CD4-positive, alpha-beta T cell treated with Interleukin-21 for 1 hour (primary cell): ENCODE measurements around the gene ABHD8.
"Not testable (repeated sequence)": the region's sequence is repeated elsewhere in the genome, so short reads cannot be mapped to it uniquely, and the experiment has no call there.

Experiments used
- DNase-seq: peaks from one replicate; pipeline ENCODE4 v3.0.0-alpha.2; 2020

Gene ABHD8

DNA sequence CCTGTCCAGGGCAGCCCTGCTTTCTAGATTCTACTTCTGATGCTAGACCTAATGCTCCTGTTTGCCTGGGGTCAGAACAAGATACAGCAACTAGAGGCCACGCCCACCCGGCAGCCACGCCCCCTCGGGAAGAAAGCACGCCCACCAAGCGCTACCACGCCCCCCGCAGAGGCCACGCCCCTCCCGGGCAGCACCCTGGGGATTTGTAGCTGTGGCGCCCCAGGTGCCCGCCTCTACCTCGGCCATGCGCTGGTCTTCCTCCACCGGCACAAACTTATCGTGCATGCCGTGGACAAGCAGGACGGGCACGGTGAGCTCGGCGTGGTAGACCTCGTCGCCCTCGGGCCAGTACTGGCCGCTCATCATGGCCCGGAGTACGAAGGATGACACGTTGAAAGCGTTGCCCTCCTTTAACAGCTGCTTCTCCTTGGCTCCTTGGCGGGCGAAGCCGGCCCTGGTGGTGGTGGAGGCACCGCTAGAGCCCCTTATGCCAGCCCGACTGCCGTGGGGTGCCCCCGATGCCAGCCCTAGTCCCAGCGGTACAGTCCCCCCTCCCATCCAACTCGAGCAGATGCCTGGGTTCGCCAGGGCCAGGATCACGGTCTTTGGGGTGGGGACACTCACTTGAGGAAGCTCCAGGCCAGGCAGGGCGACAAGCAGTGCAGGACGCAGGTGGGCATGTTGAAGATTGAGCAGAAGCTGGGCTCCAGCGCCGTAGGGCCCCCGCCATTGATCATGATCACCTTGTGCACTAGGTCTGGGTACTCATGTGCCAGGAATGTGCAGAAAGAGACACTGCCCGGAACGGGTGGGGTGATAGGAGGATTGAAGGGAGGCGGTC is 9.0 kb downstream of the ABHD8 start:
- peak; percentile 58 for DNase-seq

DNA sequence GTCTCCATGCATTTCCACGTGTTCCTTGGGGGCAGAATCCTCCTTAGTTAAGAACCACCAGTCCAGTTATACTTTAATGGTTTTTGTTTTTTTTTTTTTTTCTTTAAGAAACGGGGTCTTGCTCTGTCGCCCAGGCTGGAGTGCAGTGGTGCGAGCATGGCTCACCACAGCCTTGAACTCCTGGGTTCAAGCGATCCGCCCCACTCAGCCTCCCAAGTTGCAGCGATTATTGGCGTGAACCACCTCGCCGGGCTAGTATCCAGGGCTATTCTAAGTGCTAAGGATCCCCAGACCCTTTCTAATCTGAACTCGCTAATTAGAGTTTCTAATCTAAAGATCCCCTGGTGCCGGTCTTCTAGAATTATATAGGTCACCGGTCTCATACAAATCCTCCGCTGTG is 9.6 kb downstream of the ABHD8 start:
- no peak for DNase-seq

DNA sequence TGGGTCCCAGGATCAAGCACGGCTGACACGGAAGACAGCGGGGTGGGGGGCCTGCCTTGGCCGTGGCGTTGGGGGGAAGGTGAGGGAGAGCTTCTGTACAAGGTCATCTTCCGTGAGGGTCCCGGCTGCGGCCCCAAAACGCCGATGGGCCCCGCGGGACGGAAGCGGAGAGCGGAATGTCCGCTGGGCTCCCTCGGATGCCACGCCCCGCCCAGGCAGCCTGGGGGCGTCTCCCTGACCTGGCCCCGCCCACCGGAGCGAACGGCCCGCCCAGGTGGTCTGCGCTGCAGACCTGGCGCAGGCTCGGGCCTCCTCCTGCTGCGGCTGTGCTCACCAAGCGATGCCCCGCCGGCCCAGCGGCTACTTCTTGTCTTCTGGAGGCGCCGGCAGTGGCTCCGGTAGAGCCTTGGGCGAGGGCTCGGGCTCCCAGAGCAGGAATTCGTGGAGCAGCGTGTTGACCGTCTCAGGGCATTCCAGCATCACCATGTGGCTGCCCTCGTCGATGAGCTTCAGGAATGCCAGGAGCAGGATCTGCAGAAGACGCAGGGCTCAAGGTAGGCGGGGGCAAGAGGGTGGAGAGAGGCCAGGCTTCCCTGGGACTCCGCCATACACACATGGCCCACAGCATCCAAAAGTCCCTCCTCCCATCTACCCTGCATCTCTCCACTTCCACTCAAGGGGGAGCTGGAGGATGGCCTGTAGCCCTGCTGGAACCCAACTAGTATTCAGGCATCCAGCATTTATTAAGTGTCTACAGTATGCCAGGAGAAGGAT is 10.7 kb downstream of the ABHD8 start:
- DNase-seq = peak; percentile 87

DNA sequence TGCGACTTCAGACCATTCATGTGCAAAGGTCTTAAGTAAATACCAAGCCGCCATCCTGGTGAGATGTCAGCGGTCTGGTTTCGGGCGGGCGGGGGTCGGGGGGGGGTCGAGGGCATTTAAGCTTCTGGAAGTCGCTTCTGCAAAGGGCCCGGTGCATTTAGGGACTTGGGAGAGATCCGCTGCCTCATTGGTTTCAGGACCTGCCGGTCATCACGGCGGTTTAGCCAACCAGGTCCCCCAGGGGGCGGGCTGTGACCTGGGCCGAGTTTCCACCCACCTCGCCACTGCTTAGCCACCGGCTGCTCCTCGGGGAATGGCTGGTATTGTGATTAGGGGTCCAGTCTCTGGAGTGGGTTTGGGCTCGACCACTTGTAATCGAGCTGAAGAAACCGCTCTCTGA is 13.7 kb downstream of the ABHD8 start:
- DNase-seq = peak; percentile 37

DNA sequence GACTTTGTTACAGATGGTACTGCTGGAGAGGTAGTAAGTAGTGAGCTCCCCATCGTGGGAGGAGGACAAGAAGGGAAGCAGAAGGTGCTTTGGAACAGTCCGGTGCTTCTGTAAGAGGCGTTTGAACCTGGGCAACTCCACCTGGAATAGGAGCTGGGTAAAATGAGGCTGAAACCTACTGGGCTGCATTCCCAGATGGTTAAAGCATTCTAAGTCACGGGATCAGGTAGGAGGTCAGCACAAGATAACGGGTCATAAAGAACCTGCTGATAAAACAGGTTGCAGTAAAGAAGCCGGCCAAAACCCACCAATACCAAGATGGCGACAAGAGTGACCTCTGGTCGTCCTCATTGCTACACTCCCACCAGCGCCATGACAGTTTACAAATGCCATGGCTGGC is 16.5 kb downstream of the ABHD8 start:
- DNase-seq = no peak

DNA sequence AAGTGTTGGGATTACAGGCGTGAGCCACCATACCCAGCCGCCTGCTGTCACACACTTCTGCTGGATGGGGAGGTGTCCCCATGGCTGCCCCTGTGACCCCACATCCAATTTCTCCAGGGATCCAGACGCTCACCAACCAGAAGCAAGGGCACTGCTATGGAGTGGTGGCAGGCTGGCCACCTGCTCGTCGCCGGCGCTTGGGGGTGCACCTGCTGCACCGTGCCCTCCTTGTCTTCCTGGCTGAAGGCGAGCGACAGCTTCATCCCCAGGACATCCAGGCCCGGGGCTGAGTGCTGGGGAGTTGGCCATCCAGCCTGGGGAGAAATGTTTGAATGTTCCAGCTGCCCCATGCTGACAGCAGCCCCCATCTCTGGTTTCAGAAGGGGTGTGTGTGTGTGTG is 17.0 kb downstream of the ABHD8 start:
- no peak for DNase-seq

DNA sequence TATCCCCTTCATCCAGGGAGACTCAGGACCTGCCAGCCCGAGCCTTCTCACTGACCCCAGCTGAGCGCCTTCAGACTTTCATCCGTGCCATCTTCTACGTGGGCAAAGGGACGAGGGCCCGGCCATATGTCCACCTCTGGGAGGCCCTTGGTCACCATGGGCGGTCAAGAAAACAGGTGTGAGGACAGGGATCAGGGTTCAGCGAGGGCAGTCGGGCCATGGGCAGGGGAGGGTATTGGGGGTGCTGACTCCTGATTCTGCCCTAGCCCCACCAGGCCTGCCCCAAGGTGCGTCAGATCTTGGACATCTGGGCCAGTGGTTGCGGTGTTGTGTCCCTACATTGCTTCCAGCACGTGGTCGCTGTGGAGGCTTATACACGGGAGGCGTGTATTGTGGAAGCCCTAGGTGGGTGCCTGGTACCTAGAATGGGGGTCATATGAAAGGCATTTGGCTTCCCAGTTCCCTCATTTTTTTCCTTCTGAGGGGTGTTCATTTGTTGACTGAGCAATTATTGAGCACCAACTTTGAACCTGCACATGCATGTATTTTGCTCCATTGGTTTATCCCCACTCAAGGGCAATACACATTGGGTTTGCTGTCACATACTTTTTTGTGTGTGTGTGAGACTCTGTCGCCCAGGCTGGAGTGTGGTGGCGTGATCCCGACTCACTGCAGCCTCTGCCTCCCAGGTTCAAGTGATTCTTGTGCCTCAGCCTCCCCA is 17.6 kb downstream of the ABHD8 start:
- no peak for DNase-seq

DNA sequence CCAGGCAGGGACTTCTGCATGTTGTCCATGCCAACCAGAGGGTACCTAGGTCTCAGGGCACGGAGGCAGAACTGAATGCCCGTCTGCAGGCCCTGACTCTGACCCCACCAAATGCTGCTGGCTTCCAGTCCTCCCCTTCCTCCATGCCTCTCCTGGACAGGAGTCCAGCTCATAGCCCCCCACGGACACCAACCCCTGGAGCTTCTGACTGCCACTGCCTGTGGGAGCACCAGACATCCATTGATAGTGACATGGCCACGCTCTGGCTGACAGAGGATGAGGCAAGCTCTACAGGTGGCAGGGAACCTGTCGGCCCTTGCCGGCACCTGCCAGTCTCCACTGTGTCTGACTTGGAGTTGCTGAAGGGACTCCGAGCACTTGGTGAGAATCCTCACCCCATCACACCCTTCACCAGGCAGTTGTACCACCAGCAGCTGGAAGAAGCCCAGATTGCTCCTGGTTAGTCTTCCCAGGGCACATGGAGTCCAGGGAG is 19.7 kb downstream of the ABHD8 start:
- DNase-seq = no peak

DNA sequence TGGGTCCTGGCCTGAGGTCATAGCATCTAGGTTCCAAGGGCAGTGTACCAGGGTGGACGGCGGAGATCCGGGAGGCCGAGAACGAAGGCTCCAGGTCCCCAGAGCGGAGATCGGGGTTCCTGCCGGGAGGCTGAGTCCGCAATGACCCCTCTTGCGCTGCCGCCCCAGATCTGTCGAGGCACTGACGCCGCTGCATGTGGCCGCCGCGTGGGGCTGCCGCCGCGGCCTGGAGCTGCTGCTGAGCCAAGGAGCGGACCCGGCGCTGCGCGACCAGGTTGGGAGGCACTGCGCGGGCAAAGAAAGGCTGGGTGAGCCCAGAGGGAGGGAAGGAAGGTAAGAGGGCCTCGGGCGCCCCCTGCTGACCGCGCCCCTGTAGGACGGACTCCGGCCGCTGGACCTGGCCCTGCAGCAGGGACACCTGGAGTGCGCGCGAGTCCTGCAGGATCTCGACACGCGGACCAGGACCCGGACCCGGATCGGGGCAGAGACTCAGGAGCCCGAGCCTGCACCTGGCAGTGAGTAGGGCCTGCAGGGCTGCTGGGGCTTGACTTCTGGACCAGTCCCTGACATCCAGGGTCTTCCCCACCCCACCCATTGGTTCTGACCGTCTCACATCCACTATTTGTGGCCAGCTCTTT is 20.6 kb downstream of the ABHD8 start:
- DNase-seq = peak; percentile 80

DNA sequence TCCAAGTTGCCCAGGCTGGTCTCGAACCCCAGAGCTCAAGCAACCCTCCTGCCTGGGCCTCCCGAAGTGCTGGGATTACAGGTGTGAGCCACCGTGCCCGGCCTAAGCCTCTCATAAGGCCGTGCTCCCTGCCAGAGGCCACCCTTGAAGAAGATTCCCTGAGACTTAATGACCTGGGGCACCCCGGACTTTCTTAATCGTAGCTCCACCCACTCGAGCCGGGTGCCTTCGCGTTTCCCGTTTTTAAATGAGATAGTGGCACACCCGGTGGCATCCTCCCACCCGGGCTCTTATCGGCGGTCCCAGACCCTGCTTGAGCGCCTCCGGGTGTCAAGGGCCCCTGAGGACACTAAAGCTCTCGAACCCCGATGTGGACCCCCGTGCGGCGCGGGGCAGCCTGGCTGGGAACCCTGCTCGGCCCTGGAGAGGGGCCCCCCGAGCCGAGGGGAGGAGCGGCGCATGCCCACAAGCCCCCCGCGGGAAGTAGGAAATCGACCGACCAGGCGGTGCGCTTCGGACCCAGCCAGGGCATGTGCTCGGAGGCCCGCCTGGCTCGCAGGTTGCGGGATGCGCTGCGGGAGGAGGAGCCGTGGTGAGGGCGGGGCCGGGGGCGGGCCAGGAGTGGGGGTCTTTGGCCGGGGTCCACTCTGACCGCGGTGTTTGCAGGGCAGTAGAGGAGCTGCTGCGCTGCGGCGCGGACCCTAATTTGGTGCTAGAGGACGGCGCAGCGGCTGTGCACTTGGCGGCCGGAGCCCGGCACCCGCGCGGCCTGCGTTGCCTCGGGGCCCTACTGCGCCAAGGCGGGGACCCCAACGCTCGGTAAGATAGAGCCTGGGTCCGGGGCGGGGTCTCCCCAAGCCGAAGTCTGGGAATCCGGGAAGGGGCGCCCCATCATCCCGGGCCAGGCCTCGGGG is 21.6 kb downstream of the ABHD8 start, which contains the start of gene ANKLE1:
Gene ANKLE1 (plus strand): TSS at position 511 of the 914 bp plus-strand sequence. CDS start 20 bp downstream, at position 531.
- peak; percentile 24 for DNase-seq

DNA sequence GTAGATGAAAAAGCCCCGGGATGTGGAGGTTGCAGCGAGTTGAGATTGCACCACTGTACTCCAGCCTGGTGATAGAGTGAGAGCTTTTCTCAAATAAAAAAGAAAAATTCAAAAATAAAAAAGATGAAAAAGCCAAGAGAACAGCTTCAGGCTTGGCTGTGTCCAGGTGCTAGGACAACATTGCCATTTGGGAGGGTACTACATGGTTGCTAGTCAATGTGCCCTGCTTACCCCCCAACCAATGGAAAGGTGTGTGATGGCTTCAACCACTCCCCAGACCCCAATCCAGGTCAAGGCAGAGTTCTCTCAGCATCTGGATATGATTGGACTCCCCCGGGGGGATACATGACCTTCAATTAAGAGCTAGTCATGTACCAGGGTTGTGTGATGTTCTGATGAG is 23.8 kb downstream of the ABHD8 start:
- DNase-seq = no peak

DNA sequence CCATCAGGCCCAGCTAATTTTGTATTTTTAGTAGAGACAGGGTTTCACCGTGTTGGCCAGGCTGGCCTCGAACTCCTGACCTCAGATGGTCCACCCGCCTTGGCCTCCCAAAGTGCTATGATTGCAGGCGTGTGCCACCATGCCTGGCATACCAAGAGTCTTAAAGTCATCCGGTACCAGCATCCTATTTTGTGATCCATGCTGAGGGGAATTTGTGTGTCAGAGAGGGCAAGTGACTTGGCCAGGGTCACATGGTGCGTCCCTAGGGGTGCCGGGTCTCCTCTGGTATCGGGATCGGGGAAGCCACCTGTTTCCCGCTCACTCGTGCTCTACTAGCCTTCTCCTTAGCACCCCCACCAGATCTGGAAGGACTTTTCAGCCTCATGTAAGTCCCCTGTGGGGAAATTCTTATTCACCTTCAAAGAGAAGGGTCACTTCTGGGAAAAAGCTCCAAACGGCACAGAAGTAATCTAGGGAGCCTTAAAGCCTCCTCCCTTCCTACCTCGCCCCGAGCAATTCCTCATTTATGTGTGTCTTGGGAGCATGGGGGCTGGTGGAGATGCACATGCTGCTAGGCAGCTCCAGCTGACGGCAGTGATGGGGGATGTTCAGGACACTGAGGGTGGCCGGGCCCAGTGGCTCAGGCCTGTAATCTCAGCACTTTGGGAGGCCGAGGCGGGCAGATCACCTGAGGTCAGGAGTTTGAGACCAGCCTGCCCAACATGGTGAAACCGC is 27.6 kb downstream of the ABHD8 start:
- no peak for DNase-seq

DNA sequence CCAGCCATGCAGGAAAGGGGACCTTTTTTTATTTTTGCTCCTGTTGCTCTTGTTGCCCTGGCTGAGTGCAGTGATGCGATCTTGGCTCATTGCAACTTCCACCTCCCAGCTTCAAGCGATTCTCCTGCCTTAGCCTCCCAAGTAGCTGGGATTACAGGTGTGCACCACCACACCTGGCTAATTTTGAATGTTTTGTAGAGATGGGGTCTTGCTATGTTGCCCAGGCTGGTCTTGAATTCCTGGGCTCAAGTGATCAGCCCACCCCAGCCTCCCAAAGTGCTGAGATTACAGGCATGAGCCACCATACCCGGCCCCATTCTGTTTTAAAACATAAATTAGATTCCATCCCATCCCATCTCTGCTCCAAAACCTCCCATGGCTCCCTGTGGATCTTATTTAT is 28.3 kb downstream of the ABHD8 start:
- not testable (repeated sequence) for DNase-seq

DNA sequence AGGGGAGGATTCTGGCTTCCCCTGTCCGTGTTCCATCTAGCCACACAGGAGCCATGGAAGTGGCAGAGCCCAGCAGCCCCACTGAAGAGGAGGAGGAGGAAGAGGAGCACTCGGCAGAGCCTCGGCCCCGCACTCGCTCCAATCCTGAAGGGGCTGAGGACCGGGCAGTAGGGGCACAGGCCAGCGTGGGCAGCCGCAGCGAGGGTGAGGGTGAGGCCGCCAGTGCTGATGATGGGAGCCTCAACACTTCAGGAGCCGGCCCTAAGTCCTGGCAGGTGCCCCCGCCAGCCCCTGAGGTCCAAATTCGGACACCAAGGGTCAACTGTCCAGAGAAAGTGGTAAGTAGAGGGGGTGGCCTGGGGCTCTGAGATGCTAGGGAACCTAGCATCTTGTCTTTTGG is 34.5 kb downstream of the ABHD8 start:
- DNase-seq = no peak

DNA sequence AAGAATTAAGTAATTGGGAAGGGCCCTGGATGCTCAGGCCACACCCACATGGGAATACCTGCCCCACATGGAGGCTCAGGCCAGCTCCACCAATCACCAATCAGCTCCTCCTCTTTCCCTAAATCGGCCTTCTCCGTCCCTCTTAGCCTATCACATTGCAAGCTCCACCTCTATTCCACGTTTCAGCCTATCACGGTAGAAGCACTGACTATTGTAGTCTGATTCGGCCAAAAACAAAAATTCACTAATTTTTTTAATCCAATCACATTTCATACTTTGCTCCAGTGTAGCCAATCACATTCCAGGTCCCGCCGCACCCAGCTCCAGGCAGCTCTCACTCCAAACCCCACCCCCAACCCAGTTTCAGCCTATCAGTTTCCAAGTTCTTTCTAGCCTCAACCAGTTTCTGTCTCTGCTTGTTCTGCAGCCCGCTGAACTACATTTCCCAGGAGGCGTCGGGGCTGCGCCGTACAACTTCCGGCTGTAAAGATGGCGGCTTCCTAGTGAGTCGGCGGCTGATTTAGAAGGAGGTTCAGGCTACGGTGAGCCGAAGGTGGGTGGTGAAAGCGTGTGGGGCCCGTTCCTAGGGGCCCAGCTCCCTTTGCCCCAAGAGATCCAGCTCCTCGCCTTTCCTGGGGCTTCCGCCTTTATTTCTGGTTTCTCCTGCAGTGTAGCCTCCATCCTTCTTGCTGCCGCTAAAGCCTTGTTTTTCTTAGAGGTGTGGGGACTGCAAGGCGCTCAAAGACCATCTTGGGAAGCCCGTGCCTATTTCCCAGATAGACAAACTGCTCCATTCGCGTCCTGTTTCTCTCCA is 36.0 kb downstream of the ABHD8 start, which contains the start of gene BABAM1:
Gene BABAM1 (plus strand): TSS at position 469 of the 814 bp plus-strand sequence. CDS start 1,364 bp downstream, outside the sequence.
- DNase-seq = peak; percentile 99

DNA sequence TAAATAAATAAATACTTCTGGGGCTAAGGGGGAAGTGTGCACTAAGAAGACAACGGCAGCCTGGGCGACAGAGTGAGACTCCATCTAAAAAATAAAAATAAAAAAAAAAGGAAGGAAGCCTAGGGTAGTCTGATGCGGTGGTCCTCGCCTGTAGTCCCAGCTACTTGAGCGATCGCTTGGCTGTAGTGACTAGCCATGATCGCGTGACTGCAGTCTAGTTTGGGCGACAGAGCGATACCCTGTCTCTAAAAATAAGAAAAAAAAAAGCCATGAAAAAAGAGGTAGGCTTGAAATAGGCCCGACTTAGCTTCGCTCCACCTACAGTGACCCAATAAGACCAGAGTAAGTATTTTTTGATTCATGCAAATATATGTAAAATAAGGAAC is 36.6 kb downstream of the ABHD8 start:
- no peak for DNase-seq

DNA sequence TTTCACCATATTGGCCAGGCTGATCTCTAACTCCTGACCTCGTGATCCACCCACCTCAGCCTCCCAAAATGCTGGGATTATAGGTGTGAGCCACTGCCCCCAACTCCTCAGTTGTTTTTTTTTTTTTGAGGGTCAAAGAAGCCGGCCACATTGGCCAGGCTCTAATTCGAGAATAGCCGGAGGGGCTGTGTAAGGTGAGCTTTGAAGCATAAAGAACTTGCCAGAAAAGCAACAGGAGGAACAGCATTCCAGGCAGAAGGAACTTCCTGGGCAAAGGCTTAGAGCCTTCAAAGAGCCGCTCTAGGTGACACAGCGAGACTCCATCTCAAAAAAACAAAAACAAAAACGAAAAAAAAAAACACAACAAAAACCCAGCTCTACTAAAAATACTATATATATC is 37.2 kb downstream of the ABHD8 start:
- DNase-seq = no peak

DNA sequence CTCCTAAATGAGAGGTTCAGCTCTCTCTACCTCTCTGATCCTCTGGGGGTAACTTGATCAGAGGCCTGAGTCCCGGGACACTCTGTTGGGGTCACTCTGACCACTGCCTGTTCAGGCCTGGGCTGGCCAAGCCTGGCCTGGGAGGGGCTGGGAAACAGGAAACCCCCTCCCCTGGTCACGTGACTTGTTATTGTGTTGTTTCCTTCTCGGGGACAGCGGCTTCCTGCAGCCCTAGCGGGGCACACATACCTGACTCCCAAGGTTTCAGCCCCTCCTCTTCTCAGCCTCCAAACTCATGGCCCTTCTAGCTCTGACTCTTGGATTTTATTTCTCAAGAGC is 38.6 kb downstream of the ABHD8 start, which contains the start of gene USHBP1:
Gene USHBP1 (minus strand): TSS at position 105 of the 339 bp plus-strand sequence. CDS start 446 bp downstream, outside the sequence.
- no peak for DNase-seq

DNA sequence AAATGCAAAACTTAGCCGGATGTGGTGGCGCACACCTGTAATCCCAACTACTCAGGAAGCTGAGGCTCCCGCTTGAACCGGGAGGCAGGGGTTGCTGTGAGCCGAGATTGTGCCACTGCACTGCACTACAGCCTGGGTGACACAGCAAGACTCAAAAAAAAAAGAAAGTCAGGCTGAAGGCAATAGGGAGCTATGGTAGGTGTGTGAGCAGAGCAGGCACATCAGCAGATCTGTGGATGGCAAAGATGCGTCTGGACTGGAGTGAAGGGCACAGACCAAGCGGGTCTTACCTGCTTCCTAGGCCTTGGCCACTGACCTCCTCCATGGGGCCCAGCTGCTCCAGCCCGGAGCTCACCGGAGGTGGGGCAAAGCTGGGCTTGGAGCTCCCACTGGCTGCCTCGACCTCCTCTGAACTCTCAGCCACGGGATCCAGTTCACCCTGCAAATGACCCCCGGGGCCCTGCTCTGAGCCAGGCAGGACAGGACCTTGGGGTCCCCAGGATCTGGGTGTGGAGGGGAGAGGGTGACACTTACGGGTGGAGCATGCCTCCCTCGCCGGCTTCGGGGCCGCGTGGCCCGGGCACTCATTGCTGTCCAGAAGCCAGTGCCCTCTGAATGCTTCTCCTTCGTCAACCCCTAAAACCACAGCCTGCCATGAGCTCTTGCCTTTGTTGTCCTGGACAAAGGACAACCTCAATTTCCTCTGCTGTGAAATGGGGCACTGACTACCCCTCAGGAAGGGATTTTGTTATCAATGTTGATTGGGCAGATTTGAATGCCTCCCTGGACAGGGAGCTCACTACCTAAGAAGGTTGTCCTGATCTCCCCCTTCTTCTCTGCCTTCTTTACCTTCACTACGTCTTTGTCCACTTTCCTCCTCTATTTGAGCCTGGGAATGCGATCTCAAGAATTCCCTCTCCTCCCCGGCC is 39.2 kb downstream of the ABHD8 start:
- DNase-seq = no peak
